ENCODE measurements around the gene AOAH.

DNA sequence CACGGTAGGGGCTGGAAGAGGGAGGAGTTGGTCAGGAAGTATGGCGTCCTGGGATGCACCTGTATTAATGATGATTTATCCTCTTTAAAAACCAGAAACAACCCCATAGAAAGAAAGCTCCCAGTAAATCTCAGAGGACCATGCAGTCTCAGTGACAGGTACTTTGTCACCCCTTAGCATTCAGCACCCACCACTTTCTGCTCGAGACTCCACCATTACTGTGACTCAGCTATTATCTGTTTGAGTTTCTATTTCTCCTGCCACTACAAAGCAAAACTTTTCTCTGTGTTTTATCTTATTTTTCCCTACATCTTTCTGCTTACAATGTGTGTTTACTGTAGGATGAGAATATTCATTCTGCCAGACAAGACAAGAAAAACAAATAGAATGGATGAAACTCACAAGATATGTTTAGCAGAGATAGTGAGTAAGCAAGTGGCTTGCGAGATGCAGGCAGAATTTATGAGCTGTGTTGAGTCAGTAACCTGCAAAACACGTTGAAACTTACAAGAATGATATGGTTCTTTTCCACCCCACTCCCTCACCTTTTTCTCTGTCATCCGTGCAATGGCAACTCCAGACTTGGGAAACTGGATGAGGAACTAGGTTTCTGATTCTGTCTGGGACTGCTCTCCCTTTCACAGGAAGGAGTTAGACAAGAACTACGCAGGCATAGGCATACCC, 127.1 kb downstream of the AOAH start:
- TF ChIP-seq, protein P1, sequence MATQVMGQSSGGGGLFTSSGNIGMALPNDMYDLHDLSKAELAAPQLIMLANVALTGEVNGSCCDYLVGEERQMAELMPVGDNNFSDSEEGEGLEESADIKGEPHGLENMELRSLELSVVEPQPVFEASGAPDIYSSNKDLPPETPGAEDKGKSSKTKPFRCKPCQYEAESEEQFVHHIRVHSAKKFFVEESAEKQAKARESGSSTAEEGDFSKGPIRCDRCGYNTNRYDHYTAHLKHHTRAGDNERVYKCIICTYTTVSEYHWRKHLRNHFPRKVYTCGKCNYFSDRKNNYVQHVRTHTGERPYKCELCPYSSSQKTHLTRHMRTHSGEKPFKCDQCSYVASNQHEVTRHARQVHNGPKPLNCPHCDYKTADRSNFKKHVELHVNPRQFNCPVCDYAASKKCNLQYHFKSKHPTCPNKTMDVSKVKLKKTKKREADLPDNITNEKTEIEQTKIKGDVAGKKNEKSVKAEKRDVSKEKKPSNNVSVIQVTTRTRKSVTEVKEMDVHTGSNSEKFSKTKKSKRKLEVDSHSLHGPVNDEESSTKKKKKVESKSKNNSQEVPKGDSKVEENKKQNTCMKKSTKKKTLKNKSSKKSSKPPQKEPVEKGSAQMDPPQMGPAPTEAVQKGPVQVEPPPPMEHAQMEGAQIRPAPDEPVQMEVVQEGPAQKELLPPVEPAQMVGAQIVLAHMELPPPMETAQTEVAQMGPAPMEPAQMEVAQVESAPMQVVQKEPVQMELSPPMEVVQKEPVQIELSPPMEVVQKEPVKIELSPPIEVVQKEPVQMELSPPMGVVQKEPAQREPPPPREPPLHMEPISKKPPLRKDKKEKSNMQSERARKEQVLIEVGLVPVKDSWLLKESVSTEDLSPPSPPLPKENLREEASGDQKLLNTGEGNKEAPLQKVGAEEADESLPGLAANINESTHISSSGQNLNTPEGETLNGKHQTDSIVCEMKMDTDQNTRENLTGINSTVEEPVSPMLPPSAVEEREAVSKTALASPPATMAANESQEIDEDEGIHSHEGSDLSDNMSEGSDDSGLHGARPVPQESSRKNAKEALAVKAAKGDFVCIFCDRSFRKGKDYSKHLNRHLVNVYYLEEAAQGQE (IDR thresholded peaks at IDR 0.05; ENCODE audit: insufficient replicate concordance, low read depth): no peak
- TF ChIP-seq, protein P2, sequence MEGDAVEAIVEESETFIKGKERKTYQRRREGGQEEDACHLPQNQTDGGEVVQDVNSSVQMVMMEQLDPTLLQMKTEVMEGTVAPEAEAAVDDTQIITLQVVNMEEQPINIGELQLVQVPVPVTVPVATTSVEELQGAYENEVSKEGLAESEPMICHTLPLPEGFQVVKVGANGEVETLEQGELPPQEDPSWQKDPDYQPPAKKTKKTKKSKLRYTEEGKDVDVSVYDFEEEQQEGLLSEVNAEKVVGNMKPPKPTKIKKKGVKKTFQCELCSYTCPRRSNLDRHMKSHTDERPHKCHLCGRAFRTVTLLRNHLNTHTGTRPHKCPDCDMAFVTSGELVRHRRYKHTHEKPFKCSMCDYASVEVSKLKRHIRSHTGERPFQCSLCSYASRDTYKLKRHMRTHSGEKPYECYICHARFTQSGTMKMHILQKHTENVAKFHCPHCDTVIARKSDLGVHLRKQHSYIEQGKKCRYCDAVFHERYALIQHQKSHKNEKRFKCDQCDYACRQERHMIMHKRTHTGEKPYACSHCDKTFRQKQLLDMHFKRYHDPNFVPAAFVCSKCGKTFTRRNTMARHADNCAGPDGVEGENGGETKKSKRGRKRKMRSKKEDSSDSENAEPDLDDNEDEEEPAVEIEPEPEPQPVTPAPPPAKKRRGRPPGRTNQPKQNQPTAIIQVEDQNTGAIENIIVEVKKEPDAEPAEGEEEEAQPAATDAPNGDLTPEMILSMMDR (IDR thresholded peaks at IDR 0.05; ENCODE audit: insufficient read depth, low read length): no peak
- no peak for TF ChIP-seq POLR2AphosphoS5 (IDR thresholded peaks at IDR 0.05; ENCODE audit: low read depth)
- TF ChIP-seq GABPA (IDR thresholded peaks at IDR 0.05; ENCODE audit: low read depth): no peak
